Thyroid gland (tissue), 4 donors: Measurements from ENCODE around the gene TEX48. TPM values are rescaled to one million over a fixed set of nuclear protein-coding genes. Genes with fewer than 3 reads are reported as not detected.

Experiments
- DNase-seq, 2 donors: peaks; one replicate each; pipeline ENCODE4 v3.0.0-alpha.2; 2019
- H3K27ac ChIP-seq, 3 donors: fragments of 200-600 bp; sonication (generic); 1 replicate in 2 of 3; 2 replicates in 1 of 3; pipeline ENCODE4 v1.5.1; 2016 to 2019; ENCODE audit warnings: mild to moderate bottlenecking in 1 of 3, moderate library complexity in 1 of 3
- H3K27me3 ChIP-seq: fragments of 200-600 bp; sonication (generic); one replicate; pipeline ENCODE4 v1.5.1; 2019
- H3K36me3 ChIP-seq, 2 donors: fragments of 200-600 bp; sonication (generic); one replicate each; pipeline ENCODE4 v1.5.1; 2016 to 2019
- H3K4me1 ChIP-seq, 2 donors: fragments of 200-600 bp; sonication (generic); one replicate each; pipeline ENCODE4 v1.5.1; 2017 to 2019
- H3K4me3 ChIP-seq, 3 donors: fragments of 200-600 bp; sonication (generic); replicated peaks in 1 of 3; 1 replicate in 2 of 3; 2 replicates in 1 of 3; pipeline ENCODE4 v1.5.1; 2016; ENCODE audit warnings: mild to moderate bottlenecking in 1 of 3
- H3K9me3 ChIP-seq: fragments of 200-600 bp; sonication (generic); one replicate; pipeline ENCODE4 v1.5.1; 2017
- POLR2A ChIP-seq, 2 donors: fragments of 450-650 bp; IDR thresholded peaks; one replicate each; pipeline ENCODE4 v1.6.1; 2017; ENCODE audit warnings: antibody characterized with exemption in 2 of 2, mild to moderate bottlenecking in 2 of 2, moderate library complexity in 1 of 2
- WGBS, 2 donors: methylation state at CpG; one replicate each; pipeline ENCODE4 v1.1.5; 2017; 5-methylcytosine and 5-hydroxymethylcytosine counted together
- intact Hi-C: fragments of 100-400 bp; cut with DNase I; formaldehyde crosslinking; loops from one replicate; pipeline ENCODE4 v1.15.1; 2023
- total RNA-seq, 4 donors: library from RNA; depleted of rRNA; stranded (reverse); fragments of >200 nt; gene quantifications; one replicate each; pipeline ENCODE4 v1.2.3, GENCODE V29; 2016
- TF ChIP-seq, protein P1 (sequence below), 6 experiments: fragments of 200-600 bp in 3 of 6; fragments of 450-650 bp in 3 of 6; sonication (generic) in 3 of 6; IDR thresholded peaks; one replicate each; pipeline ENCODE4 v1.5.1; 2016 to 2019; ENCODE audit warnings: antibody characterized with exemption in 6 of 6, mild to moderate bottlenecking in 2 of 6, inconsistent platforms in 1 of 6, moderate library complexity in 1 of 6

The TEX48 gene
- total RNA-seq, 4 donors from 2014 or later, result not detected

DNA sequence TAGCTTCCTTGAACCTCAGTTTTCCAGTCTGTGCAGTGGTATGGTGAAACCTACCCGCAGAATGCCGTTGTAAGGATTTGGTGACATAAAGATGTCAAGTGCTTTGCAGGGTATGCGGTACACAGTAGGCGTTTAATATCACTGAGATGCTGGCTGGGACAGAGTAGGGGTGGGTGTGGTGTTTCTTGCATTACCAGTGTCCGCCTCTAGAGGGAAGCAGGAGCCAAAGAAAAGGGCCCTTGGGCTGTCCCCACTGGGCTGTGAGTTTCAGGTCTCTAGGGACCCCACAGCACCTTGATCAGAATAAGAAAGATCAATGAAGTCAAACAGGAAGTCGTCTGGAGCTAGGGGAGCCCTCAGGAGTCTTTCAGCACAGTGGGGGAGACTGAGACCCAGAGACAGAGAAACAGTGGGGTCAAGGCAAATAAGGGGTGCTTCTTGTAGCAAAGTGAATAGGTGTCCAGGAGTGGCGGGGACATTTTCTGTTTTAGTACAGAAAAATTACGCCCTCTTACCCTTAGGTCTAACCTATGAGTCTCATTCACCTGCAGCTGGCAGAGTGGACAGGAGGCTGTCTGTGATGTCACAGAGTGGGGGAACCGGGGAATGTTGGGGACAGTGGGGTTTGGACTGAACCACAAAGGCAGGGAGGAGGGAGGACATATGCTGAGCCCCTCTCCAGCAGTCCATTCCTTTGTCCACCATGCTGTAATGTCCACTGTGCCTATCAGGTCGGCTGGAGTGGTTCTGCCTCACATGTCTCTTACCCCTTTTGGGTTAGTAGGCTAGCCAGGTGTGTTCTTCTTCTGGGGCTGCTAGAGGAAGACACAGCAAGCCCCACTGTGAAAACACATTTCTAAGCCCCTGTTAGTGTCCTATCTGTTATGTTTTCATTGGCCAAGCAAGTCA, 19.7 kb downstream of the TEX48 start:
- peak; percentile 38 to 50 for DNase-seq
- Histone ChIP-seq H3K4me3 (no peak overlapping the region), H3K27me3 (no peaks in the 10 kb centered on the region), H3K36me3 (no peaks in the 10 kb centered on the region), H3K27ac (no peak overlapping the region), H3K4me1 (no peaks in the 10 kb centered on the region), H3K9me3 (no peaks in the 10 kb centered on the region)
- no peak for TF ChIP-seq POLR2A (IDR thresholded peaks at IDR 0.05)
- TF ChIP-seq, protein P1, sequence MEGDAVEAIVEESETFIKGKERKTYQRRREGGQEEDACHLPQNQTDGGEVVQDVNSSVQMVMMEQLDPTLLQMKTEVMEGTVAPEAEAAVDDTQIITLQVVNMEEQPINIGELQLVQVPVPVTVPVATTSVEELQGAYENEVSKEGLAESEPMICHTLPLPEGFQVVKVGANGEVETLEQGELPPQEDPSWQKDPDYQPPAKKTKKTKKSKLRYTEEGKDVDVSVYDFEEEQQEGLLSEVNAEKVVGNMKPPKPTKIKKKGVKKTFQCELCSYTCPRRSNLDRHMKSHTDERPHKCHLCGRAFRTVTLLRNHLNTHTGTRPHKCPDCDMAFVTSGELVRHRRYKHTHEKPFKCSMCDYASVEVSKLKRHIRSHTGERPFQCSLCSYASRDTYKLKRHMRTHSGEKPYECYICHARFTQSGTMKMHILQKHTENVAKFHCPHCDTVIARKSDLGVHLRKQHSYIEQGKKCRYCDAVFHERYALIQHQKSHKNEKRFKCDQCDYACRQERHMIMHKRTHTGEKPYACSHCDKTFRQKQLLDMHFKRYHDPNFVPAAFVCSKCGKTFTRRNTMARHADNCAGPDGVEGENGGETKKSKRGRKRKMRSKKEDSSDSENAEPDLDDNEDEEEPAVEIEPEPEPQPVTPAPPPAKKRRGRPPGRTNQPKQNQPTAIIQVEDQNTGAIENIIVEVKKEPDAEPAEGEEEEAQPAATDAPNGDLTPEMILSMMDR (IDR thresholded peaks at IDR 0.05), result peak; percentile 53 to 86 (median 72)
- intact Hi-C loops, result loop anchor here (5.0 kb wide), 1 partner anchor 75 kb away; no protein-coding TSS in a partner anchor
- WGBS, 2 donors, result 37 to 42% methylated on average over 10 of the region's 10 CpGs

DNA sequence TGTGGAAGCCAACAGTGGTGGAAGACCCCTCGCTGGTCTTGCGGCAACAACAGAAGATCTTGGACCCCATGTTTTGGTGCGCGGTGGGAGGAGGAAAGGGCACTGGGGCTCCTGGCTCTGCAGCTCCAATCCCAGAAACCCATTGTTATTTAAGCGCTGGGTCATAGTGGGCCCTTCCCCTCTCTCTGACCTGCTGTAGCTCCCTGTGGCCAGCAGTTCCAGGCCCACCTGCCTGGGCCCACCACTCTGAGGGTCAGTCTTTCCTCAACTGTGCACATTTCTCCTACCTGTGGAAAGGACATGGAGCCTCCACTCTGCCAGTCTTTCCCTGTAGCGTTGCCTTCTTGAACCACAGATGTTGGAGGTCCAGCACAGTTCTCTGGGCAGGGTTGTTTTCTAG, 24.3 kb downstream of the TEX48 start, which contains the start of gene TEX53:
TEX53 (minus strand) TSS at position 101 of the 400 bp plus-strand sequence; CDS start at position 70, 31 bp downstream.
- TF ChIP-seq, protein P1 (IDR thresholded peaks at IDR 0.05), result no peak
- TF ChIP-seq POLR2A (IDR thresholded peaks at IDR 0.05), result no peak
- H3K27ac ChIP-seq, result no peak within 1 kb of the TSS
- no peak within 1 kb of the TSS for H3K4me3 ChIP-seq
- intact Hi-C loops, result loop anchor here (5.0 kb wide), 1 partner anchor 360 kb away; no protein-coding TSS in a partner anchor
- DNase-seq, result no peak
- H3K27me3 ChIP-seq, result no peaks in the 10 kb centered on the region
- no peaks in the 10 kb centered on the region for H3K9me3 ChIP-seq
- H3K4me1 ChIP-seq, result peaks cover 0 to 3% of the 10 kb centered on the region in 2 donors
- H3K36me3 ChIP-seq, result no peaks in the 10 kb centered on the region
- WGBS, 2 donors, result 93 to 94% methylated on average over 6 of the region's 6 CpGs

DNA sequence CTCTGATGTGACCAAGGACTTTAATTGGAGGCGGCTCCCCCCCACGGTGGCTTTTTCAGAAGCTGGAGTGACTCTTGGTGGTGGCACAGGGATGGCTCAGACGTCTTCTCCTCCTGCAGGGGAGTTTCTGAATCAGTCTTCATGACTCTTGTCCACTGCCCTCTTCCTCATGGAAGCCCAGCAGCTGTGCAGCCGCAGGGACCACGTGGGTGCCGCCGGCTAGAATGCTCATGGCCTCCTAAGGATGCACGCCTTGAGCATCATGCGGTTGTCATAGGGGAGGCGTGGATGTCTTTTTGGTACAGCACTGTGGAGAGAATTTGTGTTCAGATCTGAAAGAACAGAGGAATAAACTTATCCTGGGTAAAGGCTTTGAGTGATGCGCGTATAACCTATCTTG, 25.7 kb downstream of the TEX48 start:
- no peak for DNase-seq
- no peaks in the 10 kb centered on the region for H3K36me3 ChIP-seq
- TF ChIP-seq, protein P1 (IDR thresholded peaks at IDR 0.05), result no peak
- no peak for TF ChIP-seq POLR2A (IDR thresholded peaks at IDR 0.05)
- no peaks in the 10 kb centered on the region for H3K27me3 ChIP-seq
- H3K9me3 ChIP-seq, result no peaks in the 10 kb centered on the region
- H3K27ac ChIP-seq, result no peak overlapping the region
- peaks cover 0 to 3% of the 10 kb centered on the region in 2 donors for H3K4me1 ChIP-seq
- WGBS, 2 donors, result 86 to 90% methylated on average over 12 of the region's 12 CpGs
- no peak overlapping the region for H3K4me3 ChIP-seq
- intact Hi-C loops, result loop anchor here (5.0 kb wide), 1 partner anchor 361 kb away; no protein-coding TSS in a partner anchor

DNA sequence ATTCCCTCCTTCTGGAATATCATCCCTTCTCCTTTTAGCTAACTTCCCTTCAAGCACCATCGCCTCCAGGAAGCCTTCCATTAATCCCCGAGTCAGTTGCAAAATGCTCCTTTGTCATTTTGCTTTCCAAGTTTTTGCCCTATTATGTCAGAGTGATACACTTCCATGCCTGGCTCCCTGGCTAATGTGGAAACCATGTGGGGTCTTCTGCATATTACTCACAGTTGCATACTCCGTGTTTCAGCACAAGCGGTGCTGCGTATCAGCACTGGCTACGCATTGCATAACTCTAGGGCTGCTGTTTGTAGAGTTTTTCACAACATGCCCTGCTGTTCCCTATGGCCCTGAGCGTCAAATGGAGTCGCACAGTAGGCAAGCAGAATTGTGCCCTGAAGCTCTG, 26.3 kb downstream of the TEX48 start:
- intact Hi-C loops, result loop anchor here (5.0 kb wide), 1 partner anchor 362 kb away; no protein-coding TSS in a partner anchor
- Histone ChIP-seq H3K9me3 (no peaks in the 10 kb centered on the region), H3K4me1 (peaks cover 0 to 3% of the 10 kb centered on the region in 2 donors), H3K4me3 (no peak overlapping the region), H3K36me3 (no peaks in the 10 kb centered on the region), H3K27me3 (no peaks in the 10 kb centered on the region), H3K27ac (no peak overlapping the region)
- WGBS, 2 donors, result 87 to 88% methylated on average over 8 of the region's 8 CpGs
- no peak for DNase-seq
- TF ChIP-seq POLR2A (IDR thresholded peaks at IDR 0.05), result no peak
- TF ChIP-seq, protein P1 (IDR thresholded peaks at IDR 0.05), result no peak
